Suprapubic skin (tissue), 4 donors: Measurements from ENCODE around the gene PYROXD2. TPM values are rescaled to one million over a fixed set of nuclear protein-coding genes. Genes with fewer than 3 reads are reported as not detected.
A peak's percentile ranks its signal among the peaks of the same experiment; 100 is the strongest.

Source experiments
- DNase-seq, 2 donors: peaks; one replicate each; pipeline ENCODE4 v3.0.0-alpha.2; 2019; ENCODE audit warnings: low spot score in 2 of 2
- H3K27ac ChIP-seq: fragments of 200-600 bp; sonication (generic); one replicate; pipeline ENCODE4 v1.5.1; 2019
- H3K27me3 ChIP-seq: fragments of 200-600 bp; sonication (generic); one replicate; pipeline ENCODE4 v1.5.1; 2019
- H3K36me3 ChIP-seq: fragments of 200-600 bp; sonication (generic); one replicate; pipeline ENCODE4 v1.5.1; 2019
- H3K4me1 ChIP-seq: fragments of 200-600 bp; sonication (generic); one replicate; pipeline ENCODE4 v1.5.1; 2019
- H3K4me3 ChIP-seq: fragments of 200-600 bp; sonication (generic); one replicate; pipeline ENCODE4 v1.5.1; 2019; ENCODE audit warnings: mild to moderate bottlenecking
- H3K9me3 ChIP-seq: fragments of 200-600 bp; sonication (generic); one replicate; pipeline ENCODE4 v1.5.1; 2019
- CTCF ChIP-seq, 2 donors: fragments of 200-600 bp in 1 of 2; fragments of 450-650 bp in 1 of 2; sonication (generic) in 1 of 2; IDR thresholded peaks; one replicate each; pipeline ENCODE4 v1.5.1; 2016 to 2019; ENCODE audit warnings: antibody characterized with exemption in 2 of 2, mild to moderate bottlenecking in 1 of 2, moderate library complexity in 1 of 2
- EP300 ChIP-seq: sonication (generic); formaldehyde crosslinking; IDR thresholded peaks from one replicate; pipeline ENCODE4 v1.6.1; 2017; ENCODE audit warnings: antibody characterized with exemption
- POLR2A ChIP-seq, 2 donors: fragments of 450-650 bp; IDR thresholded peaks; one replicate each; pipeline ENCODE4 v1.6.1; 2017; ENCODE audit warnings: antibody characterized with exemption in 2 of 2, mild to moderate bottlenecking in 2 of 2, moderate library complexity in 2 of 2
- POLR2AphosphoS5 ChIP-seq, 3 donors: sonication (generic); formaldehyde crosslinking; IDR thresholded peaks; one replicate each; pipeline ENCODE4 v1.6.1; 2017; ENCODE audit warnings: antibody characterized with exemption in 3 of 3
- WGBS: methylation state at CpG from one replicate; pipeline ENCODE4 v1.1.5; 2018; 5-methylcytosine and 5-hydroxymethylcytosine counted together
- total RNA-seq, 4 donors: library from RNA; depleted of rRNA; stranded (reverse); fragments of >200 nt; gene quantifications; one replicate each; pipeline ENCODE4 v1.1.0, GENCODE V29; 2016

The PYROXD2 gene
- total RNA-seq, 4 donors from 2014 or later, result 4.3 to 20.3 (median 5.2) TPM

DNA sequence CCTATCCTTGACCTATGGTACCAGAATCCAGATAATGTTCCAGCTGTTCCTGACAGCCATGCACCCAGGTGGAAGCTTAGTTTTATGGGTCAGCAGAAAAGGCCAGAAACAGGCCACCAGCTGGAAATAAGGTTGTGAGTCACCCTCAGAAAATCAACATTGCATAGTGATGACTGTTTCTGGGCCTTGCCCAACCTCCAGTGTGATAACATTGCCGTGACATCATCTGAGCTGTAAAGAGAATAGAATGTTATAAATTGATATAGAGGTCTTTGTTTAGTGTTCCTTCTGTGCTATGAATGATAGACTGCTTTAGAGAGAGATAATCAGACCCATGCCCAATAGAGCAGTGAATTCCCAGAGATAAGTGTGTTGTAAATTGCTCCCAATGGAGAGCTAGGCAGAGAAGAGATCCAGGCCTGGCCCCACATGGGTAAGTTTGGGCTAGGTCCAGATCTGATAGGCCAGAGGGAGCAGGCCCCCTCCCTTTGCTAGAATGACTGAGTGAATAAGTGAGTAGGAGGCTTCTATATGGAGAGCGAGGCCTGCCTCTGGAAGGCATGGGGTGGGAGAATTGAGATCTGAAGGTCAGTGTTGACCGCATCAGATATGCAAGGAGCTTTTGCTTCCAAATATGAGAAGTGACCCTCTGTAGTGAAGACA is 46.0 kb upstream of the PYROXD2 start:
- peaks cover 7% of the 10 kb centered on the region for H3K4me1 ChIP-seq
- no peak overlapping the region for H3K27ac ChIP-seq
- peak in 1 of 2 donors; percentile 57 for DNase-seq
- no peak overlapping the region for H3K4me3 ChIP-seq
- peaks cover 6% of the 10 kb centered on the region for H3K27me3 ChIP-seq
- TF ChIP-seq POLR2AphosphoS5 (IDR thresholded peaks at IDR 0.05) (peak in 1 of 3 donors; percentile 48), EP300 (no peak)
- H3K36me3 ChIP-seq, result no peaks in the 10 kb centered on the region
- WGBS, result 71% methylated on average over 3 of the region's 3 CpGs
- H3K9me3 ChIP-seq, result no peaks in the 10 kb centered on the region

DNA sequence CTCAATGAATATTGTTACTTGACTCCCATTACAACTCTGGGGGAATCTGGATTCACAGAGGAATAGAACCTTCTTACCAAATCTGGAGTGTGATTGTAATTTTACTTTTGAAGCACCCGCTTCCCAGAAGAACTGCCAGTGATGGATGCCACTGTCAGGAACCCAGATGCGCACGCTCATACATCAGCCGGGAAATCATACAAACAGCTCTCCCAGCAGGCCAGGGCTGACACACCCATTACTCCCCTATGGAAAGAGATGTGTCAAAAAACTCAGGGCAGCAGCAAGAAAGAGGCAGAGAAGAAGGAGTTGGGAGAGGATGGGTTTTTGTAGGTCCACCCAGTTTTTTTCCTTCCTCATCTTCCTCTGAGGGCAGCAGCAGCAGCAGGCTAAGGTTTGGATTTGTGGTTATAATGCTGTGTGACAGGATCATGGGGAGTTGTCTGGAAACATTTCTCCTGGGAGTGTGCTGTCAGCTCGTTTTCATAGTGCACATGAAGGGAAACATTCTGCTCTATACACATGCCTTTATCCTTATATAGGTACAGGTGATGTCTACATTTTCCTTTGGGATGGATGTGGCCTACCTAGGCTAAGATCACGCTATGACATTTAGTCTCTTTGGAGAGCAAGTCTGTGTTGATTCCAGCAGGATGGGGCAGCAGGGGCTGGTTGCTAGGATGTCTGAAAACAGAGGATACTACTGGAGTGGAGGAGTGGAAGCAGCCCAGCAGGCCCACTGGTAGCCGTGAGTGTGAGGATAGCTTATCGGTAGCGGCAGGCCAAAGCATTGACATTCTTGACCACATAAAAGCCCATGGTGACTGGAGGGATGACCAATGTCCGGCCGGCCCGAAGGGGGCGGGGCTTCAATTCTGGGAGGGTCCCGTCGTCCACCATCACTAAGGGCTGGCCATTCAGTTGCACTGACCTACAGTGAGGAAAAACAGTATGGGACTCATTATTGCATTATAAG is 44.1 kb upstream of the PYROXD2 start:
- Histone ChIP-seq H3K4me1 (peaks cover 7% of the 10 kb centered on the region), H3K9me3 (no peaks in the 10 kb centered on the region), H3K27me3 (peaks cover 6% of the 10 kb centered on the region), H3K4me3 (no peak overlapping the region), H3K27ac (no peak overlapping the region), H3K36me3 (no peaks in the 10 kb centered on the region)
- TF ChIP-seq POLR2AphosphoS5 (IDR thresholded peaks at IDR 0.05), result no peak
- no peak for TF ChIP-seq EP300
- no peak for TF ChIP-seq POLR2A (IDR thresholded peaks at IDR 0.05)
- no peak for TF ChIP-seq CTCF (IDR thresholded peaks at IDR 0.05)
- no peak for DNase-seq
- WGBS, result 77% methylated on average over 9 of the region's 15 CpGs

DNA sequence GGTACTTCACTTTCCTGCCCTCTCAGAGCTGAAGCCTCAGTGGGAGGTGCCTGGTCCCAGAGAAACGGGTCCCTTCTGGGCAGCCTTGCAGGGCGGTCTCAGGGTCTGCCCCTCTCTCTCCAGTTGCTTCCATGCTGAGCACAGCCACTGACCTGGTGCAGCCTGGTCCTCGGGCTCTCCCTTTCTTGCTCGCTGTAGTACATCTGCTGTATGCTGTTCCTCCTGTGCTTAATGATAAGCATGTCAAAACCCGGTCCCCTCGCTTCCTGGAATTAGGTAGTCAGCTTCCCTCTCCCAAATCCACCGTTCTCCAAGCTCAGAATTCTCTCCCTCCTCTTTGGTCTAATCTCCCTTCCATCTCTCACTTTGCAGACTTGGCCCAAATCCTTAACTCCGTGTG is 42.7 kb upstream of the PYROXD2 start:
- no peaks in the 10 kb centered on the region for H3K36me3 ChIP-seq
- H3K4me1 ChIP-seq, result peaks cover 7% of the 10 kb centered on the region
- WGBS, result 37% methylated on average over 8 of the region's 8 CpGs
- H3K27ac ChIP-seq, result no peak overlapping the region
- H3K9me3 ChIP-seq, result no peaks in the 10 kb centered on the region
- H3K27me3 ChIP-seq, result peaks cover 6% of the 10 kb centered on the region
- H3K4me3 ChIP-seq, result no peak overlapping the region
- no peak for TF ChIP-seq CTCF (IDR thresholded peaks at IDR 0.05)
- TF ChIP-seq EP300, result no peak
- no peak for TF ChIP-seq POLR2AphosphoS5 (IDR thresholded peaks at IDR 0.05)
- no peak for TF ChIP-seq POLR2A (IDR thresholded peaks at IDR 0.05)
- DNase-seq, result no peak

DNA sequence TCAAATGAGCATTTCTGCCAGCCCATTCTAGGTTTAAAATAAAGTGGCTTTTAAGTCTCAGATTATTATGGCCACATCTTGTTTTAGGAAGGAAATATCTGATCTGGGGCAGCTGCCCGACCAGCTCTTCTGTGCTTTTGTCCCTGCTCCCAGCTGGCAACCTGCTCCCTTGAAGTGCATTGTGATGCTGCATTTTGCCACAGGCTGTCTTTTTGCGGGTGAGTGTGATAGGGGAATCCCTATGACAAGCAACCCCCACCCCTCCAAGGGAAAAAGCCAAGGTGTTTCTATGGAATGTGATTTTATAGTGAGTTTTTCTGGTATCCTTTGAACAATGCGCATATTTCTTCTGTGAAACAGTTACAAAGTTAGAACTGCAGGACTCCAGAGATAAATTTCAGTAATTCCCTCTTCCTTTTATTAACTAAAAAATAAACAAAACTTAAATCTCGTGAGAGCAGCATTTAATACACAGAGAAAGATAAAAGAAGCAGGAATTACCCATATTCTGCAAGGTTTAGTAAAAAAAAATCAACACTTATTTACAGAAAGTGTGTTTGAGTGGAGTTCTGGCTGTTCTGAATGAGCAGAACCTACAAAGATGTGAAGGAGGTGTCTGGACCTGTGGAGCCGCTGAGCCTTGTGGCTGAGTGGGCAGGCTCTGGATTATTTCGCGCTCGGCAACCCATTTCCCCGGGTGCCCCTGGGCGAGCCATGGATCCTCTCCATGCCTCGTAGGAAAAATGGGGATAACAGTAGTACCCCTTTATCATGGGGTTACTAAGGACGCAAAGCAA is 41.9 kb upstream of the PYROXD2 start:
- H3K27me3 ChIP-seq, result peaks cover 6% of the 10 kb centered on the region
- WGBS, result 54% methylated on average over 12 of the region's 12 CpGs
- TF ChIP-seq CTCF (IDR thresholded peaks at IDR 0.05) (no peak), POLR2AphosphoS5 (IDR thresholded peaks at IDR 0.05) (no peak), EP300 (no peak), POLR2A (IDR thresholded peaks at IDR 0.05) (no peak)
- peaks cover 7% of the 10 kb centered on the region for H3K4me1 ChIP-seq
- no peaks in the 10 kb centered on the region for H3K36me3 ChIP-seq
- H3K9me3 ChIP-seq, result no peaks in the 10 kb centered on the region
- H3K4me3 ChIP-seq, result no peak overlapping the region
- H3K27ac ChIP-seq, result no peak overlapping the region
- no peak for DNase-seq

- Histone ChIP-seq H3K36me3 (no peaks in the 10 kb centered on the region), H3K27ac (no peak overlapping the region), H3K4me1 (peaks cover 7% of the 10 kb centered on the region), H3K27me3 (peaks cover 6% of the 10 kb centered on the region), H3K4me3 (no peak overlapping the region), H3K9me3 (no peaks in the 10 kb centered on the region)
- TF ChIP-seq POLR2AphosphoS5 (IDR thresholded peaks at IDR 0.05), result no peak
- TF ChIP-seq CTCF (IDR thresholded peaks at IDR 0.05), result no peak
- no peak for TF ChIP-seq EP300
- no peak for TF ChIP-seq POLR2A (IDR thresholded peaks at IDR 0.05)
- no peak for DNase-seq
- WGBS, result 92% methylated on average over 4 of the region's 4 CpGs
Measured at GRCh38 chr10:98456043-98456570, 41.1 kb upstream of the PYROXD2 start.
